Fibroblast of the aortic adventitia (primary cell): ENCODE data around the gene IQCM. TPM values are rescaled to one million over a fixed set of nuclear protein-coding genes. Genes with fewer than 3 reads are reported as not detected.

Experiments used
- DNase-seq: peaks from one replicate; pipeline ENCODE4 v3.0.0-alpha.2; 2010; ENCODE audit warnings: low read depth
- H3K4me3 ChIP-seq: 2 replicates; pipeline ENCODE4 v1.5.1; 2011; ENCODE audit warnings: low read depth, mild to moderate bottlenecking, control low read depth, low read length, moderate library complexity
- CTCF ChIP-seq: IDR thresholded peaks from 2 replicates; pipeline ENCODE4 v1.5.1; 2011; ENCODE audit warnings: mild to moderate bottlenecking, low read length, control low read depth, inconsistent platforms; ENCODE audit not compliant: insufficient read depth
- total RNA-seq: library from RNA; depleted of rRNA; stranded (reverse); fragments of >200 nt; gene quantifications from 2 replicates; pipeline ENCODE4 v1.2.3, GENCODE V29; 2012; ENCODE audit warnings: low replicate concordance

The IQCM gene
- total RNA-seq, 1 donor: 0.27 TPM

GRCh38 chr4:149709640-149710039, 106.0 kb downstream of the IQCM start:
- H3K4me3 ChIP-seq: no peak overlapping the region
- no peak for TF ChIP-seq CTCF
- no peak for DNase-seq

GRCh38 chr4:149708513-149709130, 107.0 kb downstream of the IQCM start:
- no peak for DNase-seq
- no peak overlapping the region for H3K4me3 ChIP-seq
- no peak for TF ChIP-seq CTCF

- DNase-seq: no peak
- TF ChIP-seq CTCF: no peak
- no peak overlapping the region for H3K4me3 ChIP-seq
Observed at GRCh38 chr4:149707862-149708261, 107.8 kb downstream of the IQCM start.

GRCh38 chr4:149706942-149707341, 108.7 kb downstream of the IQCM start:
- H3K4me3 ChIP-seq: no peak overlapping the region
- DNase-seq: peak; percentile 22
- no peak for TF ChIP-seq CTCF

- no peak for TF ChIP-seq CTCF
- no peak overlapping the region for H3K4me3 ChIP-seq
- no peak for DNase-seq
Observed at GRCh38 chr4:149702414-149703293, 113.0 kb downstream of the IQCM start.

- no peak for DNase-seq
- TF ChIP-seq CTCF: no peak
Observed at GRCh38 chr4:149701435-149702156, 114.0 kb downstream of the IQCM start.

More at GRCh38 chr4:149701435-149702156, 114.0 kb downstream of the IQCM start:
- no peak overlapping the region for H3K4me3 ChIP-seq
